Activated CD8-positive, alpha-beta memory T cell treated with anti-CD3 and anti-CD28 coated beads for 36 hours (primary cell): ENCODE measurements around the gene OPCML. TPM values are rescaled to one million over a fixed set of nuclear protein-coding genes. Genes with fewer than 3 reads are reported as not detected.

Experiments
- CTCF ChIA-PET: fragments of 350-600 bp; sonication (Branson Sonifier 250); formaldehyde crosslinking; loops from one replicate; lab custom pipeline; 2021; ENCODE audit warnings: antibody characterized with exemption; lab: Charles Lee
- POLR2A ChIA-PET: fragments of 350-600 bp; sonication (Branson Sonifier 250); formaldehyde crosslinking; loops from one replicate; lab custom pipeline; 2021; ENCODE audit warnings: antibody characterized with exemption; lab: Charles Lee
- total RNA-seq, 2 experiments: library from RNA; stranded (reverse); gene quantifications; one replicate each; pipeline ENCODE4 v1.2.3, GENCODE V29; 2021

OPCML gene
- total RNA-seq, 2 experiments from 2014 or later, result not detected

GRCh38 chr11:132655187-132655855 lies 877.0 kb downstream of the OPCML start:
- ChIA-PET CTCF (interaction anchor here (0.7 kb wide), 1 partner anchor 122 kb away, joined by 3 read pairs; no protein-coding TSS in a partner anchor), POLR2A (no interaction called here)

- POLR2A ChIA-PET, result no interaction called here
Observed at GRCh38 chr11:132653237-132653636, 879.1 kb downstream of the OPCML start.

GRCh38 chr11:132650969-132651720 lies 881.2 kb downstream of the OPCML start:
- CTCF ChIA-PET, result no interaction called here
- POLR2A ChIA-PET, result no interaction called here

More at GRCh38 chr11:132653237-132653636, 879.1 kb downstream of the OPCML start:
- CTCF ChIA-PET, result no interaction called here

- ChIA-PET CTCF (no interaction called here), POLR2A (no interaction called here)
Observed at GRCh38 chr11:132649277-132649676, 883.0 kb downstream of the OPCML start.

GRCh38 chr11:132648851-132649250 lies 883.5 kb downstream of the OPCML start:
- ChIA-PET CTCF (no interaction called here), POLR2A (no interaction called here)

- POLR2A ChIA-PET, result no interaction called here
- CTCF ChIA-PET, result no interaction called here
Observed at GRCh38 chr11:132646890-132647289, 885.4 kb downstream of the OPCML start.

- ChIA-PET CTCF (no interaction called here), POLR2A (no interaction called here)
Observed at GRCh38 chr11:132644520-132645239, 887.6 kb downstream of the OPCML start.

- ChIA-PET CTCF (no interaction called here), POLR2A (no interaction called here)
Observed at GRCh38 chr11:132643239-132643638, 889.1 kb downstream of the OPCML start.

- POLR2A ChIA-PET, result no interaction called here
Observed at GRCh38 chr11:132640952-132641351, 891.3 kb downstream of the OPCML start.

GRCh38 chr11:132639986-132640385 lies 892.3 kb downstream of the OPCML start:
- ChIA-PET POLR2A (no interaction called here), CTCF (no interaction called here)

More at GRCh38 chr11:132640952-132641351, 891.3 kb downstream of the OPCML start:
- CTCF ChIA-PET, result no interaction called here

GRCh38 chr11:132639403-132639802 lies 892.9 kb downstream of the OPCML start:
- ChIA-PET POLR2A (no interaction called here), CTCF (no interaction called here)

GRCh38 chr11:132638423-132638822 lies 893.9 kb downstream of the OPCML start:
- POLR2A ChIA-PET, result no interaction called here
- CTCF ChIA-PET, result no interaction called here

GRCh38 chr11:132636523-132636922 lies 895.8 kb downstream of the OPCML start:
- ChIA-PET POLR2A (no interaction called here), CTCF (no interaction called here)

GRCh38 chr11:132632641-132633124 lies 899.6 kb downstream of the OPCML start:
- CTCF ChIA-PET, result no interaction called here
- POLR2A ChIA-PET, result no interaction called here

- ChIA-PET POLR2A (no interaction called here), CTCF (no interaction called here)
Observed at GRCh38 chr11:132631989-132632388, 900.3 kb downstream of the OPCML start.

- POLR2A ChIA-PET, result no interaction called here
- CTCF ChIA-PET, result no interaction called here
Observed at GRCh38 chr11:132627981-132628380, 904.3 kb downstream of the OPCML start.

GRCh38 chr11:132626446-132626845 lies 905.9 kb downstream of the OPCML start:
- CTCF ChIA-PET, result no interaction called here
- POLR2A ChIA-PET, result no interaction called here

- CTCF ChIA-PET, result no interaction called here
- POLR2A ChIA-PET, result no interaction called here
Observed at GRCh38 chr11:132623511-132623910, 908.8 kb downstream of the OPCML start.

GRCh38 chr11:132621976-132622580 lies 910.2 kb downstream of the OPCML start:
- POLR2A ChIA-PET, result no interaction called here
- CTCF ChIA-PET, result no interaction called here

- ChIA-PET CTCF (no interaction called here), POLR2A (no interaction called here)
Observed at GRCh38 chr11:132620423-132620822, 911.9 kb downstream of the OPCML start.
